HG03558 (cell line): ENCODE results near the gene KCNG2.
"Not testable (repeated sequence)": the region's sequence is repeated elsewhere in the genome, so short reads cannot be mapped to it uniquely, and the experiment has no call there.

Experiments
- ATAC-seq: cut with Tn5 transposase; IDR thresholded peaks from one replicate; pipeline ENCODE4 v1.9.1; 2021; ENCODE audit warnings: moderate number of reproducible peaks; ENCODE audit not compliant: unreplicated experiment; ENCODE audit errors: extremely low read depth

KCNG2 gene

GRCh38 chr18:79797518-79798345, at the start of gene KCNG2:
KCNG2 (plus strand) TSS chr18:79797938; CDS start chr18:79863668, 65,730 bp downstream.
- no peak for ATAC-seq

GRCh38 chr18:79748321-79749180, 49.2 kb upstream of the KCNG2 start:
- ATAC-seq = no peak

- no peak for ATAC-seq
Observed at GRCh38 chr18:79749251-79750191, 48.2 kb upstream of the KCNG2 start.

- ATAC-seq = no peak
Observed at GRCh38 chr18:79750980-79751571, 46.7 kb upstream of the KCNG2 start.

- not testable (repeated sequence) for ATAC-seq
Observed at GRCh38 chr18:79751918-79752578, 45.7 kb upstream of the KCNG2 start.

- not testable (repeated sequence) for ATAC-seq
Observed at GRCh38 chr18:79752946-79753345, 44.8 kb upstream of the KCNG2 start.

GRCh38 chr18:79753391-79753851, 44.3 kb upstream of the KCNG2 start:
- no peak for ATAC-seq

GRCh38 chr18:79754022-79754761, 43.5 kb upstream of the KCNG2 start:
- ATAC-seq = no peak

GRCh38 chr18:79754831-79755351, 42.8 kb upstream of the KCNG2 start:
- no peak for ATAC-seq

- no peak for ATAC-seq
Observed at GRCh38 chr18:79755496-79756142, 42.1 kb upstream of the KCNG2 start.

- no peak for ATAC-seq
Observed at GRCh38 chr18:79756143-79756500, 41.6 kb upstream of the KCNG2 start.

GRCh38 chr18:79756826-79757225, 40.9 kb upstream of the KCNG2 start:
- no peak for ATAC-seq

GRCh38 chr18:79760348-79760747, 37.4 kb upstream of the KCNG2 start:
- no peak for ATAC-seq

- no peak for ATAC-seq
Observed at GRCh38 chr18:79760881-79761280, 36.9 kb upstream of the KCNG2 start.

- ATAC-seq = no peak
Observed at GRCh38 chr18:79763407-79763806, 34.3 kb upstream of the KCNG2 start.

GRCh38 chr18:79764131-79764530, 33.6 kb upstream of the KCNG2 start:
- ATAC-seq = no peak

- ATAC-seq = no peak
Observed at GRCh38 chr18:79765491-79766245, 32.1 kb upstream of the KCNG2 start.
